Endothelial cell of umbilical vein (primary cell): ENCODE measurements around the gene GMNN. TPM values are rescaled to one million over a fixed set of nuclear protein-coding genes. Genes with fewer than 3 reads are reported as not detected.
"Not testable (repeated sequence)": the region's sequence is repeated elsewhere in the genome, so short reads cannot be mapped to it uniquely, and the experiment has no call there.

Source experiments
- BruUV-seq: library from RNA; stranded (reverse); fragments of 400-500 nt; replicated peaks from 2 replicates; lab custom pipeline; 2021; lab: Mats Ljungman, UMichigan
- CTCF ChIA-PET: fragments of 300-600, 350-600 bp; sonication (Branson Sonifier 250); formaldehyde crosslinking; loops from one replicate; lab custom pipeline; 2021; ENCODE audit warnings: antibody characterized with exemption, inconsistent platforms; lab: Charles Lee
- POLR2A ChIA-PET: fragments of 300-600, 350-600 bp; sonication (Branson Sonifier 250); formaldehyde crosslinking; loops from one replicate; lab custom pipeline; 2021; ENCODE audit warnings: antibody characterized with exemption, inconsistent platforms; lab: Charles Lee
- DNase-seq: peaks from one replicate; pipeline ENCODE4 v3.0.0-alpha.2; 2011; ENCODE audit warnings: low read depth, low spot score
- FAIRE-seq: peaks from 2 replicates; lab custom pipeline; 2011; peaks lifted over from hg19 to GRCh38; lab: Jason Lieb, UNC
- H2AFZ ChIP-seq: 2 replicates; pipeline ENCODE4 v1.6.0; 2012; ENCODE audit warnings: low read depth, low read length, control low read depth, inconsistent platforms
- H3K27ac ChIP-seq: 2 replicates; pipeline ENCODE4 v1.5.1; 2011; ENCODE audit warnings: low read depth, mild to moderate bottlenecking, control low read depth, low read length, moderate library complexity; ENCODE audit not compliant: insufficient read depth
- H3K27me3 ChIP-seq, 2 experiments: 2 replicates each; pipeline versions ENCODE4 v1.6.0 to v1.6.1; 2011; ENCODE audit warnings: low read length in 2 of 2, mixed read lengths in 1 of 2; ENCODE audit not compliant: control insufficient read depth in 2 of 2, insufficient read depth in 2 of 2
- H3K36me3 ChIP-seq, 2 experiments: 2 replicates in 1 of 2; 3 replicates in 1 of 2; pipeline ENCODE4 v1.5.1; 2011; ENCODE audit warnings: low read length in 2 of 2, mild to moderate bottlenecking in 1 of 2, moderate library complexity in 1 of 2; ENCODE audit not compliant: control insufficient read depth in 2 of 2, insufficient read depth in 2 of 2; ENCODE audit errors: extremely low read depth in 1 of 2
- H3K4me1 ChIP-seq: 3 replicates; pipeline ENCODE4 v1.5.1; 2011; ENCODE audit warnings: mild to moderate bottlenecking, low read length; ENCODE audit not compliant: control insufficient read depth, insufficient read depth; ENCODE audit errors: extremely low read depth
- H3K4me2 ChIP-seq: 2 replicates; pipeline ENCODE4 v1.6.1; 2011; ENCODE audit warnings: low read length, control low read depth, mixed read lengths; ENCODE audit not compliant: insufficient read depth
- H3K4me3 ChIP-seq, 3 experiments: fragments of 200-600 bp in 1 of 3; sonication (generic), shearing (Covaris generic) in 1 of 3; replicated peaks in 1 of 3; 2 replicates each; pipeline ENCODE4 v1.5.1; 2011 to 2016; ENCODE audit warnings: control low read depth in 3 of 3, low read length in 3 of 3, mild to moderate bottlenecking in 2 of 3, inconsistent platforms in 1 of 3, low read depth in 1 of 3, moderate library complexity in 1 of 3; ENCODE audit not compliant: insufficient read depth in 1 of 3
- H3K79me2 ChIP-seq: 2 replicates; pipeline ENCODE4 v1.6.0; 2012; ENCODE audit warnings: low read length, inconsistent platforms; ENCODE audit not compliant: control insufficient read depth, insufficient read depth
- H3K9ac ChIP-seq: replicated peaks from 2 replicates; pipeline ENCODE3; 2011; ENCODE audit warnings: low read length, control low read depth; ENCODE audit not compliant: insufficient read depth; ENCODE audit errors: extremely low read depth
- H3K9me1 ChIP-seq: replicated peaks from 3 replicates; pipeline ENCODE4 v1.6.0; 2011; ENCODE audit warnings: mild to moderate bottlenecking, low read length; ENCODE audit not compliant: control insufficient read depth, insufficient read depth; ENCODE audit errors: extremely low read depth
- H3K9me3 ChIP-seq: replicated peaks from 2 replicates; pipeline ENCODE4 v1.5.1; 2012; ENCODE audit warnings: low read length, inconsistent platforms; ENCODE audit not compliant: control insufficient read depth, insufficient read depth
- H4K20me1 ChIP-seq: replicated peaks from 2 replicates; pipeline ENCODE3; 2011; ENCODE audit warnings: mild to moderate bottlenecking, low read length; ENCODE audit not compliant: control insufficient read depth, insufficient read depth; ENCODE audit errors: extremely low read depth
- EZH2 ChIP-seq: IDR thresholded peaks from 2 replicates; pipeline ENCODE4 v1.6.1; 2012; ENCODE audit warnings: borderline replicate concordance, low read depth, mild to moderate bottlenecking, moderate library complexity, low read length, inconsistent platforms; ENCODE audit not compliant: severe bottlenecking
- FOS ChIP-seq: IDR thresholded peaks from 2 replicates; pipeline ENCODE4 v1.6.1; 2011; ENCODE audit warnings: mild to moderate bottlenecking, low read length, moderate library complexity, borderline replicate concordance; ENCODE audit not compliant: insufficient read depth
- GATA2 ChIP-seq: IDR thresholded peaks from 2 replicates; pipeline ENCODE4 v1.7.0; 2011; ENCODE audit warnings: low read depth, mild to moderate bottlenecking, moderate library complexity, mixed read lengths, low read length; ENCODE audit not compliant: insufficient read length, insufficient read depth
- JUN ChIP-seq: IDR thresholded peaks from 2 replicates; pipeline ENCODE4 v1.6.1; 2011; ENCODE audit warnings: borderline replicate concordance, low read depth; ENCODE audit not compliant: insufficient read length, insufficient read depth
- MYC ChIP-seq: IDR thresholded peaks from one replicate; pipeline ENCODE4 v1.6.1; 2011; ENCODE audit warnings: mild to moderate bottlenecking, low read depth, low read length
- POLR2A ChIP-seq: IDR thresholded peaks from 2 replicates; pipeline ENCODE4 v1.6.1; 2012; ENCODE audit warnings: low read depth, mild to moderate bottlenecking, control low read depth, low read length
- POLR2AphosphoS5 ChIP-seq: IDR thresholded peaks from 2 replicates; pipeline ENCODE4 v1.6.1; 2012; ENCODE audit warnings: low read depth, mild to moderate bottlenecking, control low read depth, low read length, moderate library complexity; ENCODE audit not compliant: insufficient read depth
- dilution Hi-C: fragments of 300-500 bp; cut with MboI; formaldehyde crosslinking; loops from one replicate; pipeline ENCODE4 v1.15.0; 2019; ENCODE audit warnings: low sequenced_read_pairs; ENCODE audit not compliant: extremely low pct_ligation_motif_present
- intact Hi-C: fragments of 100-400 bp; cut with micrococcal nuclease; formaldehyde crosslinking; loops from one replicate; pipeline ENCODE4 v1.10.0; 2022
- polyA plus RNA-seq, 4 experiments: library from polyadenylated mRNA; depleted of rRNA in 3 of 4; stranded (reverse) in 3 of 4; unstranded in 1 of 4; fragments of >200 nt; gene quantifications; 2 replicates each; pipeline versions ENCODE4 v1.2.1 to v1.2.3, GENCODE V29; 2011 to 2012; ENCODE audit warnings: missing spikeins in 1 of 4
- total RNA-seq: library from RNA; stranded (reverse); gene quantifications from 2 replicates; pipeline ENCODE4 v1.2.3, GENCODE V29; 2021
- TF ChIP-seq, protein P1 (sequence below), 2 donors: IDR thresholded peaks; 1 replicate in 1 of 2; 2 replicates in 1 of 2; pipeline ENCODE4 v1.5.1; 2011; ENCODE audit warnings: low read length in 2 of 2, mild to moderate bottlenecking in 2 of 2, moderate library complexity in 2 of 2, control low read depth in 1 of 2, inconsistent platforms in 1 of 2, low read depth in 1 of 2; ENCODE audit not compliant: insufficient read depth in 1 of 2; ENCODE audit errors: extremely low read depth in 1 of 2
- TF ChIP-seq, protein P2 (sequence below): IDR thresholded peaks from 2 replicates; pipeline ENCODE4 v1.6.1; 2011; ENCODE audit not compliant: insufficient read depth, insufficient read length

GMNN gene
- total and polyA plus RNA-seq, 2 donors (not counting 3 experiments of a cell fraction or from before 2014, with no cell fraction given) = 25.4 to 52.6 TPM

DNA sequence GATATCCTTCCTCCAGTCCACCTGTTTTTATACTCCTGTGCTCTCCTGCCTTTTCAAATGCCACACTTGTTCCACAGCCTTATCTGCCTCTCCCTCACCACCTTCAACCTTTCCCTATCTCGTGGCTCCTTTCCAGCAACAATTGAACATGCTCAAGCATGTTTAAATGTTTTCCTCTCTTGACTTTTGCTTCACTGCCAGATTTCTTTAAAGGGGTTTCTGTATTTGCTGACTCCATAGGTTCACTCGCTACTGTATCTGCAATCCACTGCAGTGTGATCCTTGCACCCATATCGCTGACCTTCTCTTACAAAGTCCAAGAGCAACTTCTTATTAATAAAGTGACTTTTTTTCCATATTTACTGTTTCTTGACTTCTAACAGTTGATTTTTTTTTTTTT, 11.2 kb upstream of the GMNN start:
- TF ChIP-seq JUN (no peak), MYC (no peak), FOS (no peak), POLR2AphosphoS5 (no peak), POLR2A (no peak), EZH2 (no peak), GATA2 (no peak)
- TF ChIP-seq, protein P1, sequence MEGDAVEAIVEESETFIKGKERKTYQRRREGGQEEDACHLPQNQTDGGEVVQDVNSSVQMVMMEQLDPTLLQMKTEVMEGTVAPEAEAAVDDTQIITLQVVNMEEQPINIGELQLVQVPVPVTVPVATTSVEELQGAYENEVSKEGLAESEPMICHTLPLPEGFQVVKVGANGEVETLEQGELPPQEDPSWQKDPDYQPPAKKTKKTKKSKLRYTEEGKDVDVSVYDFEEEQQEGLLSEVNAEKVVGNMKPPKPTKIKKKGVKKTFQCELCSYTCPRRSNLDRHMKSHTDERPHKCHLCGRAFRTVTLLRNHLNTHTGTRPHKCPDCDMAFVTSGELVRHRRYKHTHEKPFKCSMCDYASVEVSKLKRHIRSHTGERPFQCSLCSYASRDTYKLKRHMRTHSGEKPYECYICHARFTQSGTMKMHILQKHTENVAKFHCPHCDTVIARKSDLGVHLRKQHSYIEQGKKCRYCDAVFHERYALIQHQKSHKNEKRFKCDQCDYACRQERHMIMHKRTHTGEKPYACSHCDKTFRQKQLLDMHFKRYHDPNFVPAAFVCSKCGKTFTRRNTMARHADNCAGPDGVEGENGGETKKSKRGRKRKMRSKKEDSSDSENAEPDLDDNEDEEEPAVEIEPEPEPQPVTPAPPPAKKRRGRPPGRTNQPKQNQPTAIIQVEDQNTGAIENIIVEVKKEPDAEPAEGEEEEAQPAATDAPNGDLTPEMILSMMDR (IDR thresholded peaks at IDR 0.05; ENCODE audit: extremely low read depth in 1 of 2, insufficient read depth in 1 of 2, low read depth in 1 of 2, low read length in 2 of 2) = no peak
- TF ChIP-seq, protein P2, sequence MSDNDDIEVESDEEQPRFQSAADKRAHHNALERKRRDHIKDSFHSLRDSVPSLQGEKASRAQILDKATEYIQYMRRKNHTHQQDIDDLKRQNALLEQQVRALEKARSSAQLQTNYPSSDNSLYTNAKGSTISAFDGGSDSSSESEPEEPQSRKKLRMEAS = no peak
- no peaks in the 10 kb centered on the region for H4K20me1 ChIP-seq
- CTCF ChIA-PET = interaction anchor here (7.5 kb wide), 1 partner anchor 181 kb away, joined by 99 read pairs; no protein-coding TSS in a partner anchor
- no peak overlapping the region for H3K4me2 ChIP-seq
- no peaks in the 10 kb centered on the region for H3K9me1 ChIP-seq
- no peak overlapping the region for H3K27ac ChIP-seq
- POLR2A ChIA-PET = interaction anchor here (0.6 kb wide), 1 partner anchor 44 kb away, joined by 3 read pairs; no protein-coding TSS in a partner anchor
- no peaks in the 10 kb centered on the region for H3K27me3 ChIP-seq
- H3K79me2 ChIP-seq = no peaks in the 10 kb centered on the region
- intact Hi-C loops (no loop called here), dilution Hi-C loops (no loop called here)
- FAIRE-seq (no peak), DNase-seq (peak; percentile 25)
- BruUV-seq = no TSS peak
- H2AFZ ChIP-seq = peak overlapping the region; percentile 31
- no peaks in the 10 kb centered on the region for H3K36me3 ChIP-seq
- no peaks in the 10 kb centered on the region for H3K9me3 ChIP-seq
- H3K4me3 ChIP-seq = no peak overlapping the region
- no peaks in the 10 kb centered on the region for H3K4me1 ChIP-seq
- H3K9ac ChIP-seq = no peak overlapping the region

DNA sequence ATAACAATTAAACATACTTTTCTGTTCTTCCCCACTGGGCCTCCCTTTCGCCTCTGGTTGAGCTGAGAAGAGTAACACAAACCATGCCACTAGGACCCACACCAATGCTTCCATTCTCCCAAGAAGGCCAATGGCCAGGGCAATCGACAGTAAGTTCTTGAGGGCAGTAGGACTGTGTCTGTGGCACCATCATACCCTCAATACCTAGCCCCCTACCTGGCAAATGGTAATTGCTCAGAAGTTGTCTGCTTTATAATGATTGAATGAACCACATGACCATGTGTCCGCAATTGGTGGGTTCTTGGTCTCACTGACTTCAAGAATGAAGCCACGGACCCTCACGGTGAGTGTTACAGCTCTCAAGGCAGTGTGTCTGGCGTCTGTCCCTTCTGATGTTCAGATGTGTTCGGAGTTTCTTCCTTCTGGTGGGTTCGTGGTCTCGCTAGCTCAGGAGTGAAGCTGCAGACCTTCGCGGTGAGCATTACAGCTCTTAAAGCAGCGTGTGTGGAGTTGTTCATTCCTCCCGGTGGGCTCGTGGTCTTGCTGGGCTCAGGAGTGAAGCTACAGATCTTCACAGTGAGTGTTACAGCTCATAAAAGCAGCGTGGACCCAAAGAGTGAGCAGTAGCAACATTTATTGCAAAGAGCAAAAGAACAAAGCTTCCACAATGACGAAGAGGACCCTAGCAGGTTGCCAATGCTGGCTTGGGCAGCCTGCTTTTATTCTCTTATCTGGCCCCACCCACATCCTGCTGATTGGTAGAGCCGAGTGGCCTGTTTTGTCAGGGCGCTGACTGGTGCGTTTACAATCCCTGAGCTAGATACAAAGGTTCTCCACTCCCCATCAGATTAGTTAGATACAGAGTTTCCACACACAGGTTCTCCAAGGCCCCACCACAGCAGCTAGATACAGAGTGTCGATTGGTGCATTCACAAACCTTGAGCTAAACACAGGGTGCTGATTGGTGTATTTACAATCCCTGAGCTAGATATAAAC, 9.6 kb upstream of the GMNN start:
- H3K9me3 ChIP-seq, H3K9me1 ChIP-seq, H3K36me3 ChIP-seq, H3K79me2 ChIP-seq, H3K9ac ChIP-seq, H3K4me1 ChIP-seq, H3K27me3 ChIP-seq, H2AFZ ChIP-seq, intact Hi-C loops, FAIRE-seq, DNase-seq, H3K27ac ChIP-seq, H3K4me2 ChIP-seq, H3K4me3 ChIP-seq, H4K20me1 ChIP-seq, dilution Hi-C loops: not testable (repeated sequence)
- POLR2A ChIA-PET = interaction anchor here (1.3 kb wide), 1 partner anchor 45 kb away, joined by 3 read pairs; no protein-coding TSS in a partner anchor
- BruUV-seq = TSS peak; percentile 89
- CTCF ChIA-PET = interaction anchor here (1.1 to 7.5 kb wide), 7 partner anchors 10 to 183 kb away, joined by 3 to 99 read pairs (median 6); partner anchors contain the start of gene C6orf62
